Adipose tissue (tissue), 3 donors: ENCODE measurements around the gene DCN. TPM values are rescaled to one million over a fixed set of nuclear protein-coding genes. Genes with fewer than 3 reads are reported as not detected.

Experiments
- polyA plus RNA-seq, 3 donors: library from polyadenylated mRNA; stranded (reverse); fragments of 200-250 nt; gene quantifications; one replicate each; pipeline ENCODE4 v1.2.3, GENCODE V29; 2013
- donor health status: healthy with polysubstance abuse.
- donor health status: Bipolar disorder and iron deficiency.
- donor health status: healthy.

DCN gene
- polyA plus RNA-seq, 3 donors = 109 to 1,769 (median 659) TPM

Other genes starting within 250 kb of the DCN start
- gene CCER1, start 227.6 kb downstream of the DCN start, polyA plus RNA-seq = not detected
- 1 to 10 TPM in 1 of 3 donors, under 1 TPM in 1, not detected in 1; 0.04 to 3.8 TPM for gene EPYC, start 177.8 kb downstream of the DCN start, polyA plus RNA-seq
- gene KERA, start 124.8 kb downstream of the DCN start, polyA plus RNA-seq = under 1 TPM in 1 of 3 donors, not detected in 2; 0.03 TPM
- 100 to 1,000 TPM in 1 of 3 donors, 10 to 100 TPM in 2; 17.0 to 440 (median 94.2) TPM for gene LUM, start 71.3 kb downstream of the DCN start, polyA plus RNA-seq